Suprapubic skin (tissue), 4 donors: ENCODE measurements around the gene MED25. TPM values are rescaled to one million over a fixed set of nuclear protein-coding genes. Genes with fewer than 3 reads are reported as not detected.

Source experiments
- DNase-seq, 2 donors: peaks; one replicate each; pipeline ENCODE4 v3.0.0-alpha.2; 2019; ENCODE audit warnings: low spot score in 2 of 2
- H3K27ac ChIP-seq: fragments of 200-600 bp; sonication (generic); one replicate; pipeline ENCODE4 v1.5.1; 2019
- H3K27me3 ChIP-seq: fragments of 200-600 bp; sonication (generic); one replicate; pipeline ENCODE4 v1.5.1; 2019
- H3K36me3 ChIP-seq: fragments of 200-600 bp; sonication (generic); one replicate; pipeline ENCODE4 v1.5.1; 2019
- H3K4me1 ChIP-seq: fragments of 200-600 bp; sonication (generic); one replicate; pipeline ENCODE4 v1.5.1; 2019
- H3K4me3 ChIP-seq: fragments of 200-600 bp; sonication (generic); one replicate; pipeline ENCODE4 v1.5.1; 2019; ENCODE audit warnings: mild to moderate bottlenecking
- H3K9me3 ChIP-seq: fragments of 200-600 bp; sonication (generic); one replicate; pipeline ENCODE4 v1.5.1; 2019
- CTCF ChIP-seq, 2 donors: fragments of 200-600 bp in 1 of 2; fragments of 450-650 bp in 1 of 2; sonication (generic) in 1 of 2; IDR thresholded peaks; one replicate each; pipeline ENCODE4 v1.5.1; 2016 to 2019; ENCODE audit warnings: antibody characterized with exemption in 2 of 2, mild to moderate bottlenecking in 1 of 2, moderate library complexity in 1 of 2
- EP300 ChIP-seq: sonication (generic); formaldehyde crosslinking; IDR thresholded peaks from one replicate; pipeline ENCODE4 v1.6.1; 2017; ENCODE audit warnings: antibody characterized with exemption
- POLR2A ChIP-seq, 2 donors: fragments of 450-650 bp; IDR thresholded peaks; one replicate each; pipeline ENCODE4 v1.6.1; 2017; ENCODE audit warnings: antibody characterized with exemption in 2 of 2, mild to moderate bottlenecking in 2 of 2, moderate library complexity in 2 of 2
- POLR2AphosphoS5 ChIP-seq, 3 donors: sonication (generic); formaldehyde crosslinking; IDR thresholded peaks; one replicate each; pipeline ENCODE4 v1.6.1; 2017; ENCODE audit warnings: antibody characterized with exemption in 3 of 3
- WGBS: methylation state at CpG from one replicate; pipeline ENCODE4 v1.1.5; 2018; 5-methylcytosine and 5-hydroxymethylcytosine counted together
- total RNA-seq, 4 donors: library from RNA; depleted of rRNA; stranded (reverse); fragments of >200 nt; gene quantifications; one replicate each; pipeline ENCODE4 v1.1.0, GENCODE V29; 2016

The MED25 gene
- total RNA-seq, 4 donors from 2014 or later, result 32.2 to 60.3 (median 40.8) TPM

GRCh38 chr19:49880162-49880869, 62.2 kb downstream of the MED25 start:
- no peak for DNase-seq
- H3K27ac ChIP-seq, result no peak overlapping the region
- TF ChIP-seq CTCF (IDR thresholded peaks at IDR 0.05), result no peak
- TF ChIP-seq EP300, result no peak
- TF ChIP-seq POLR2A (IDR thresholded peaks at IDR 0.05), result no peak
- no peak for TF ChIP-seq POLR2AphosphoS5 (IDR thresholded peaks at IDR 0.05)
- peaks cover 22% of the 10 kb centered on the region for H3K4me1 ChIP-seq
- H3K9me3 ChIP-seq, result no peaks in the 10 kb centered on the region
- no CpG with 5 or more reads among the region's 10 CpGs for WGBS
- H3K36me3 ChIP-seq, result peaks cover 66% of the 10 kb centered on the region
- no peak overlapping the region for H3K4me3 ChIP-seq
- H3K27me3 ChIP-seq, result no peaks in the 10 kb centered on the region

GRCh38 chr19:49881186-49881585, 63.1 kb downstream of the MED25 start:
- H3K36me3 ChIP-seq, result peaks cover 69% of the 10 kb centered on the region
- H3K27me3 ChIP-seq, result no peaks in the 10 kb centered on the region
- no peak overlapping the region for H3K27ac ChIP-seq
- no peak for DNase-seq
- WGBS, result 88% methylated on average over 12 of the region's 17 CpGs
- no peak for TF ChIP-seq EP300
- TF ChIP-seq POLR2A (IDR thresholded peaks at IDR 0.05), result no peak
- TF ChIP-seq CTCF (IDR thresholded peaks at IDR 0.05), result no peak
- TF ChIP-seq POLR2AphosphoS5 (IDR thresholded peaks at IDR 0.05), result no peak
- H3K4me3 ChIP-seq, result no peak overlapping the region
- no peaks in the 10 kb centered on the region for H3K9me3 ChIP-seq
- peaks cover 15% of the 10 kb centered on the region for H3K4me1 ChIP-seq

DNA sequence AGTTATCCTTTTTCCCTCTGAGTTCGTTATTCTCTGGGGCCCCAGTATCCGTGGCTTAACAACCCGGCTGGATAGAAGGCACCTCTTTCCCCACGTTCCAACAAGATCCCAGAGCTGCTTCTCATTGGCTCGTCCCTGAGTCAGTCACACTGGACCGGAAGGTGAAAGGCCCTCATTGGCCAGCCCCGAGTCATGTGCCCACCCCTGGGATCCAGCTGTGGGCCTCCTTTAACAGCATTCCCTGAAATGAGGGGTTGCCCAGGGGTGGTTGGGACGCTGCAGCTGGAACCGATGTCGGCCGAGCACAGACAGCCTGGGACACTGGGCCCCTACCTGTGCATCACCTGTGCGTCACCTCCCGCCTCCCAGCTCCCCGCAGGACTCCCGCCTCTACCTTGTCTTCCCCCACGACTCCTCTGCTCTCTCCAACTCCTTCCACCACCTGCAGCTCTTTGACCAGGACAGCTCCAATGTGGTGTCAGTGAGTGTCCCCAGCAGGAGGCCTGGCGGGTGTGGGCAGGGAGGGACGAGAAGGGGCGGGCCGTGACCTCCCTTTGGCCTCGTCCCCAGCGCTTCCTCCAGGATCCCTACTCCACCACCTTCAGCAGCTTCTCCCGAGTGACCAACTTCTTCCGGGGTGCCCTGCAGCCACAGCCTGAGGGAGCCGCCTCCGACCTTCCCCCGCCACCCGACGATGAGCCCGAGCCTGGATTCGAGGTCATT, 63.7 kb downstream of the MED25 start:
- Histone ChIP-seq H3K27me3 (no peaks in the 10 kb centered on the region), H3K4me3 (no peak overlapping the region), H3K27ac (no peak overlapping the region), H3K36me3 (peaks cover 69% of the 10 kb centered on the region), H3K4me1 (peaks cover 15% of the 10 kb centered on the region), H3K9me3 (no peaks in the 10 kb centered on the region)
- TF ChIP-seq POLR2A (IDR thresholded peaks at IDR 0.05) (no peak), EP300 (no peak), CTCF (IDR thresholded peaks at IDR 0.05) (no peak), POLR2AphosphoS5 (IDR thresholded peaks at IDR 0.05) (no peak)
- WGBS, result 90% methylated on average over 31 of the region's 31 CpGs
- no peak for DNase-seq

- H3K4me3 ChIP-seq, result no peak overlapping the region
- peaks cover 19% of the 10 kb centered on the region for H3K4me1 ChIP-seq
- H3K27ac ChIP-seq, result no peak overlapping the region
- peaks cover 69% of the 10 kb centered on the region for H3K36me3 ChIP-seq
- no peak for DNase-seq
- H3K27me3 ChIP-seq, result no peaks in the 10 kb centered on the region
- TF ChIP-seq CTCF (IDR thresholded peaks at IDR 0.05), result no peak
- H3K9me3 ChIP-seq, result no peaks in the 10 kb centered on the region
- 93% methylated on average over 10 of the region's 14 CpGs for WGBS
Observed at GRCh38 chr19:49882643-49883042, 64.6 kb downstream of the MED25 start.

- TF ChIP-seq CTCF (IDR thresholded peaks at IDR 0.05) (no peak), POLR2A (IDR thresholded peaks at IDR 0.05) (no peak), POLR2AphosphoS5 (IDR thresholded peaks at IDR 0.05) (no peak), EP300 (no peak)
- no peak overlapping the region for H3K4me3 ChIP-seq
- H3K27me3 ChIP-seq, result no peaks in the 10 kb centered on the region
- no peaks in the 10 kb centered on the region for H3K9me3 ChIP-seq
- peaks cover 72% of the 10 kb centered on the region for H3K36me3 ChIP-seq
- WGBS, result 96% methylated on average over 5 of the region's 5 CpGs
- H3K4me1 ChIP-seq, result peaks cover 16% of the 10 kb centered on the region
- H3K27ac ChIP-seq, result no peak overlapping the region
- no peak for DNase-seq
Observed at GRCh38 chr19:49883094-49883493, 65.0 kb downstream of the MED25 start.
